Glutamatergic neuron (in vitro differentiated cells): ENCODE results near the gene GABRB1. TPM values are rescaled to one million over a fixed set of nuclear protein-coding genes. Genes with fewer than 3 reads are reported as not detected.

ENCODE experiments used
- DNase-seq: peaks from one replicate; pipeline ENCODE4 v3.0.0; 2022
- H3K27ac Mint-ChIP-seq: one replicate; pipeline ENCODE4 v1.8.0; 2020; ENCODE audit warnings: mild to moderate bottlenecking, mixed read lengths, inconsistent platforms; ENCODE audit not compliant: unreplicated experiment
- H3K27me3 Mint-ChIP-seq: one replicate; pipeline ENCODE4 v1.8.0; 2020; ENCODE audit warnings: mild to moderate bottlenecking, moderate library complexity, mixed read lengths, inconsistent platforms; ENCODE audit not compliant: unreplicated experiment
- H3K36me3 Mint-ChIP-seq: one replicate; pipeline ENCODE4 v1.8.0; 2020; ENCODE audit warnings: mild to moderate bottlenecking, mixed read lengths, inconsistent platforms; ENCODE audit not compliant: unreplicated experiment
- H3K4me1 Mint-ChIP-seq: one replicate; pipeline ENCODE4 v1.8.0; 2020; ENCODE audit warnings: mild to moderate bottlenecking, low read depth, mixed read lengths, inconsistent platforms; ENCODE audit not compliant: unreplicated experiment
- H3K4me3 Mint-ChIP-seq: one replicate; pipeline ENCODE4 v1.8.0; 2020; ENCODE audit warnings: mild to moderate bottlenecking, mixed read lengths, inconsistent platforms; ENCODE audit not compliant: unreplicated experiment
- H3K9me3 Mint-ChIP-seq: one replicate; pipeline ENCODE4 v1.8.0; 2020; ENCODE audit warnings: mild to moderate bottlenecking, moderate library complexity, mixed read lengths, inconsistent platforms; ENCODE audit not compliant: unreplicated experiment
- long read RNA-seq: library from polyadenylated mRNA; unstranded; transcript quantifications from one replicate; pipeline ENCODE4 v2.0.0, GENCODE V29; 2020; ENCODE audit not compliant: unreplicated experiment
- total RNA-seq: library from RNA; stranded (reverse); fragmentation: NEBNext Ultra II Directional; extraction: Animal tissue kit (Norgen Biotek cat#: 25700); gene quantifications from one replicate; pipeline ENCODE4 v1.2.1, GENCODE V29; 2021; ENCODE audit not compliant: unreplicated experiment
- TF ChIP-seq, protein P1 (sequence below): fragments of 200-600 bp; sonication (generic); IDR thresholded peaks from one replicate; pipeline ENCODE4 v1.5.0; 2021; ENCODE audit not compliant: partially characterized antibody, unreplicated experiment

Gene GABRB1
- total RNA-seq, result 4.9 TPM
- long read RNA-seq, result 0 reads

DNA sequence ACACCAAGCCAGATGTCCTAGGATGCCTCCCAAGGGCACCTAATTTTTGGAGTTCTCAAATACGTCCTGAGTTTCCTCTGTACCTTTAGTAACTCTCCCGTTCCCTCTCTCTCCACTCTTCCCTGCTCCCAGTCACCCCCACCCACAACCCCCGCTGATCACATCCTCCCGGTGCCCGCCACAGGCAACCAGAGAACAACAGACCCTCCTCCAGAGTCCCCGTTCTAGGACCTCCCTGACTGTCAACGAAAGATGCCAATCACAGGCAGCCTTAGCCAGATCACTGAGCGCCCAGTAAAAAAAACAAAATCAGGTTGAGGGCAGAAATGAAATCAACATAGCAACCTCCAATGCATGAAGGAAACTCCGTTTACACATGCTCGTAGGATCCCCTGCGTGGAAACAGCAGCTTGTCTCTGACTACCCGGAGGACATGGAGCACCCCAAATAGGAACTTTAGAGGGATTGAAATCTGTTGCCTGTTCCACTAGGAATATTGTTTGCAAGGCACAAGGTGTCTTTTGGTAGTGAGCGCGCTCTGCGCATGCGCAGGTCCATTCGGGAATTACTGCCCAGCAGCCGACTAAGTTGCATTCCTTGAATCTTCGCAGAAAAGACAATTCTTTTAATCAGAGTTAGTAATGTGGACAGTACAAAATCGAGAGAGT, at the start of gene GABRB1:
TSS of gene GABRB1 (plus strand) at position 557 of the 668 bp plus-strand sequence.
- DNase-seq, result peak; percentile 75
- Mint-ChIP-seq H3K36me3 (no peaks in the 10 kb centered on the region), H3K4me1 (peaks cover 14% of the 10 kb centered on the region), H3K27ac (peak within 1 kb of the TSS; percentile 82), H3K9me3 (peaks cover 15% of the 10 kb centered on the region), H3K27me3 (peaks cover 5% of the 10 kb centered on the region), H3K4me3 (peak within 1 kb of the TSS; percentile 97)
- TF ChIP-seq, protein P1, sequence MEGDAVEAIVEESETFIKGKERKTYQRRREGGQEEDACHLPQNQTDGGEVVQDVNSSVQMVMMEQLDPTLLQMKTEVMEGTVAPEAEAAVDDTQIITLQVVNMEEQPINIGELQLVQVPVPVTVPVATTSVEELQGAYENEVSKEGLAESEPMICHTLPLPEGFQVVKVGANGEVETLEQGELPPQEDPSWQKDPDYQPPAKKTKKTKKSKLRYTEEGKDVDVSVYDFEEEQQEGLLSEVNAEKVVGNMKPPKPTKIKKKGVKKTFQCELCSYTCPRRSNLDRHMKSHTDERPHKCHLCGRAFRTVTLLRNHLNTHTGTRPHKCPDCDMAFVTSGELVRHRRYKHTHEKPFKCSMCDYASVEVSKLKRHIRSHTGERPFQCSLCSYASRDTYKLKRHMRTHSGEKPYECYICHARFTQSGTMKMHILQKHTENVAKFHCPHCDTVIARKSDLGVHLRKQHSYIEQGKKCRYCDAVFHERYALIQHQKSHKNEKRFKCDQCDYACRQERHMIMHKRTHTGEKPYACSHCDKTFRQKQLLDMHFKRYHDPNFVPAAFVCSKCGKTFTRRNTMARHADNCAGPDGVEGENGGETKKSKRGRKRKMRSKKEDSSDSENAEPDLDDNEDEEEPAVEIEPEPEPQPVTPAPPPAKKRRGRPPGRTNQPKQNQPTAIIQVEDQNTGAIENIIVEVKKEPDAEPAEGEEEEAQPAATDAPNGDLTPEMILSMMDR, result no peak

DNA sequence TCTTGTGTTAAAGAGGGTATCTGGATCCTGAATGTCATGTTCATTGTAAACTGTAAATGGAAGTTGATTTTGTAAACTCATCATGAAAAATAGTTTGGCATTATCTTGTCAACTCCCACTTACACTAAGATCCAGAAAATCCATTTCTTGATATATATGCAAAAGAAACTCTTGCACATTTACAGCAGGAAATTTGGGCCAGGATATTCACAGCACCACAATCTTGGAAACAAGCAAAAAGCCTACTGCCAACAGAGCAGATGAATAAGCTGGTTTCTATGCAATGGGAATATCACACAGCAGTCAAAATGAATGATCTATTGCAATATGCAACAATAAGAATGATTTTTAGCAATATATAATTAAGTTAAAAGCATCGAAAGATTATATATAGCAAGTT, 46.6 kb upstream of the GABRB1 start:
- DNase-seq, result no peak
- Mint-ChIP-seq H3K4me1 (no peaks in the 10 kb centered on the region), H3K4me3 (no peak overlapping the region), H3K36me3 (no peaks in the 10 kb centered on the region), H3K27ac (no peak overlapping the region), H3K9me3 (peaks cover 2% of the 10 kb centered on the region), H3K27me3 (no peaks in the 10 kb centered on the region)
- TF ChIP-seq, protein P1, result no peak

DNA sequence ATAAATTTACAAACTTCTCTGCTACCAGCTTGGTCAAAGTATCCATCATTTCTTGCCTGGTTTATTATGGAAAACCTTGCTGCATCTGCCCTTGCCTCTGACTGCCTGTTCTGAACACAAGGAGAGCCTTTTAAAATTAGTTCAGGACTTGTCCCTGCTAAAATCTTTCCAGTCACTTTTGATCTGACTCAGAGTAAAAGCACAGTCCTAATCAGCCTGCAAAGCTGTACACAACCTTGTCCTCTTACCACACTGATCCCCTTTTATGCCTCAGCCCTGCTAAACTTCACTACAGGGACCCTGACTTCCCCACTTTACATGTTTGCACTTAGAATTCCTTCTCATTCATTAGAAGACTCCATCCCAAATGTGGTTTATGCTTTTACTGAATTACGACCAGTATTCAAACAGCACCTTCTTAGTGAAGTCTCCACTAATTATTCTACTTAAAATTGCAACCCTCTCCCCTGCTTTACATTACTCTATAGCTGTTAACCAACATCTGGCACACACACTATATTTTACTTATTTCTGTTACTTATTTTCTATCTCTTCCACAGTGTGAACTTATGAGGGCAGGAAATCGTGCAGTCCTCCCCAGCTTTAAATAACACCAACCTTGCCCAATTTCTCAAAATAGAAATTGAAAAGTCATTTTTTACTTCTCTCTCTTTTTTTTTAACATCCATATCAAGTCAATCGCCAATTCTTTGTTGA, 44.3 kb upstream of the GABRB1 start:
- Mint-ChIP-seq H3K4me1 (peaks cover under 1% of the 10 kb centered on the region), H3K27me3 (peaks cover 1% of the 10 kb centered on the region), H3K27ac (no peak overlapping the region), H3K36me3 (no peaks in the 10 kb centered on the region), H3K9me3 (peaks cover 2% of the 10 kb centered on the region), H3K4me3 (no peak overlapping the region)
- TF ChIP-seq, protein P1, result no peak
- DNase-seq, result no peak

DNA sequence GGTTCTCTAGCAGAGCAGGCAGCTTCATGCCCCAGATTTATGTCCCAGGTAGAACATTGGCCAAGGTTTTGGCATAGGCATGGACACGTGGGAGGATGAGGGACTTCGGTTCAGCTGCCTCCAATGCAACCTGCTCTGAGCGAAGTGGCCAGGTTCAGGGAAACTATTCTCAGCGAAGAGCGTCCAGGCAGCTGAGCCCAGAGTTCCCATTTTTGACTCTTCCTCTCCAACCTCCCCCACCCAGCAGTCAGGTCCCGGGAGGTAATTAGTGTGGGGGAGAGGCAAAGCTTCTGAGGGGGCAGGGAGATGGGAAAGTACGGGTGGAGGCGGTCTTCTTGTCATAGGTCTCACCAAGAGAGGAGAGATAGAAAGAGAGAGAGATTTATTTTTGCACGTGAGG, 39.0 kb upstream of the GABRB1 start:
- H3K36me3 Mint-ChIP-seq, result no peaks in the 10 kb centered on the region
- H3K27ac Mint-ChIP-seq, result no peak overlapping the region
- H3K9me3 Mint-ChIP-seq, result no peaks in the 10 kb centered on the region
- no peak for DNase-seq
- peaks cover 9% of the 10 kb centered on the region for H3K4me1 Mint-ChIP-seq
- peak overlapping the region; percentile 91 for H3K4me3 Mint-ChIP-seq
- peaks cover 19% of the 10 kb centered on the region for H3K27me3 Mint-ChIP-seq
- TF ChIP-seq, protein P1, result no peak
